ENCODE data around the gene C20orf173.

The C20orf173 gene

GRCh38 chr20:35568645-35569044 lies 39.2 kb upstream of the C20orf173 start:
- in situ Hi-C loops (cut with HindIII; ENCODE audit: low sequenced_read_pairs), result no loop called here
- TF ChIP-seq CTCF (IDR thresholded peaks at IDR 0.05; ENCODE audit: low read depth, low read length), result peak; percentile 13

GRCh38 chr20:35564905-35565304 lies 35.5 kb upstream of the C20orf173 start:
- DNase-seq (ENCODE audit: low read depth, low spot score), result no peak
- no peak overlapping the region for H3K4me3 ChIP-seq (ENCODE audit: low read depth, low read length)
- no peak for TF ChIP-seq CTCF (IDR thresholded peaks at IDR 0.05; ENCODE audit: low read depth, low read length)
- in situ Hi-C loops (cut with HindIII; ENCODE audit: low sequenced_read_pairs), result no loop called here

More at GRCh38 chr20:35568645-35569044, 39.2 kb upstream of the C20orf173 start:
- H3K4me3 ChIP-seq (ENCODE audit: low read depth, low read length), result no peak overlapping the region
- no peak for DNase-seq (ENCODE audit: low read depth, low spot score)

GRCh38 chr20:35563834-35564233 lies 34.4 kb upstream of the C20orf173 start:
- DNase-seq (ENCODE audit: low read depth, low spot score), result no peak
- H3K4me3 ChIP-seq (ENCODE audit: low read depth, low read length), result no peak overlapping the region
- TF ChIP-seq CTCF (IDR thresholded peaks at IDR 0.05; ENCODE audit: low read depth, low read length), result no peak
- in situ Hi-C loops (cut with HindIII; ENCODE audit: low sequenced_read_pairs), result no loop called here

- in situ Hi-C loops (cut with HindIII; ENCODE audit: low sequenced_read_pairs), result no loop called here
- H3K4me3 ChIP-seq (ENCODE audit: low read depth, low read length), result no peak overlapping the region
- no peak for DNase-seq (ENCODE audit: low read depth, low spot score)
- no peak for TF ChIP-seq CTCF (IDR thresholded peaks at IDR 0.05; ENCODE audit: low read depth, low read length)
Measured at GRCh38 chr20:35562541-35563110, 33.2 kb upstream of the C20orf173 start.

- DNase-seq (ENCODE audit: low read depth, low spot score), result no peak
- TF ChIP-seq CTCF (IDR thresholded peaks at IDR 0.05; ENCODE audit: low read depth, low read length), result no peak
- in situ Hi-C loops (cut with HindIII; ENCODE audit: low sequenced_read_pairs), result no loop called here
- H3K4me3 ChIP-seq (ENCODE audit: low read depth, low read length), result no peak overlapping the region
Measured at GRCh38 chr20:35561671-35562070, 32.2 kb upstream of the C20orf173 start.

- peak; percentile 39 for TF ChIP-seq CTCF (IDR thresholded peaks at IDR 0.05; ENCODE audit: low read depth, low read length)
- in situ Hi-C loops (cut with HindIII; ENCODE audit: low sequenced_read_pairs), result no loop called here
- H3K4me3 ChIP-seq (ENCODE audit: low read depth, low read length), result no peak overlapping the region
- DNase-seq (ENCODE audit: low read depth, low spot score), result peak; percentile 49
Measured at GRCh38 chr20:35561268-35561667, 31.8 kb upstream of the C20orf173 start.

Measured in astrocyte of the spinal cord (primary cell).